Mesendoderm (in vitro differentiated cells): ENCODE results near the gene ZBTB7C.

Experiments
- DNase-seq: peaks from one replicate; pipeline ENCODE4 v3.0.0; 2013
- H2AK5ac ChIP-seq: 2 replicates; pipeline ENCODE4 v1.6.1; 2013; ENCODE audit warnings: low read length, inconsistent platforms
- H2BK120ac ChIP-seq: 2 replicates; pipeline ENCODE4 v1.6.1; 2013; ENCODE audit warnings: low read depth, mild to moderate bottlenecking, low read length, moderate library complexity, mixed read lengths
- H2BK15ac ChIP-seq: replicated peaks from 2 replicates; pipeline ENCODE4 v1.6.1; 2013; ENCODE audit warnings: low read depth, mild to moderate bottlenecking, moderate library complexity
- H2BK5ac ChIP-seq: 2 replicates; pipeline ENCODE4 v1.6.1; 2013; ENCODE audit warnings: low read length, inconsistent platforms
- H3K18ac ChIP-seq: 2 replicates; pipeline ENCODE4 v1.6.1; 2013; ENCODE audit warnings: mild to moderate bottlenecking, low read length, mixed read lengths
- H3K23ac ChIP-seq: one replicate; pipeline ENCODE4 v1.6.1; 2013; ENCODE audit warnings: low read length
- H3K27ac ChIP-seq: 2 replicates; pipeline ENCODE4 v1.5.1; 2013; ENCODE audit warnings: low read depth, mild to moderate bottlenecking, inconsistent platforms, low read length, moderate library complexity
- H3K27me3 ChIP-seq: 2 replicates; pipeline ENCODE4 v1.6.1; 2013; ENCODE audit warnings: low read length, control low read depth, mild to moderate bottlenecking, inconsistent platforms; ENCODE audit not compliant: insufficient read depth, poor library complexity
- H3K36me3 ChIP-seq: 2 replicates; pipeline ENCODE4 v1.6.1; 2013; ENCODE audit warnings: low read length, inconsistent platforms; ENCODE audit not compliant: control insufficient read depth, insufficient read depth
- H3K4ac ChIP-seq: one replicate; pipeline ENCODE4 v1.6.1; 2013; ENCODE audit warnings: low read depth, mild to moderate bottlenecking, low read length, moderate library complexity
- H3K4me1 ChIP-seq: 2 replicates; pipeline ENCODE4 v1.6.1; 2013; ENCODE audit warnings: low read depth, low read length, inconsistent platforms; ENCODE audit not compliant: control insufficient read depth
- H3K4me2 ChIP-seq: 2 replicates; pipeline ENCODE4 v1.6.1; 2013; ENCODE audit warnings: low read length
- H3K4me3 ChIP-seq: 2 replicates; pipeline ENCODE4 v1.5.1; 2013; ENCODE audit warnings: mild to moderate bottlenecking, low read length
- H3K56ac ChIP-seq: one replicate; pipeline ENCODE4 v1.6.1; 2013; ENCODE audit warnings: low read length
- H3K79me1 ChIP-seq: 2 replicates; pipeline ENCODE4 v1.6.1; 2013; ENCODE audit warnings: low read length, inconsistent platforms
- H3K79me2 ChIP-seq: 2 replicates; pipeline ENCODE4 v1.6.1; 2013; ENCODE audit warnings: mild to moderate bottlenecking, low read length; ENCODE audit not compliant: control insufficient read depth, insufficient read depth
- H3K9ac ChIP-seq: 2 replicates; pipeline ENCODE4 v1.6.1; 2013; ENCODE audit warnings: low read length, inconsistent platforms
- H4K5ac ChIP-seq: one replicate; pipeline ENCODE4 v1.6.1; 2013; ENCODE audit warnings: low read length
- H4K8ac ChIP-seq: one replicate; pipeline ENCODE4 v1.6.1; 2013; ENCODE audit warnings: low read depth, mild to moderate bottlenecking, control low read depth, low read length, moderate library complexity
- WGBS: extraction: QIAGEN DNeasy Blood & Tissue Kit; methylation state at CpG from one replicate; pipeline ENCODE4 v1.1.7; 2013; ENCODE audit warnings: low lambda C conversion rate, missing lambda C conversion rate; ENCODE audit not compliant: insufficient coverage; ENCODE audit errors: extremely low coverage; 5-methylcytosine and 5-hydroxymethylcytosine counted together

Gene ZBTB7C

GRCh38 chr18:48192542-48192941 is 216.6 kb downstream of the ZBTB7C start:
- no peak overlapping the region for H2BK120ac ChIP-seq
- no peak overlapping the region for H3K4me3 ChIP-seq
- H3K36me3 ChIP-seq = no peaks in the 10 kb centered on the region
- H3K23ac ChIP-seq = no peak overlapping the region
- no peak overlapping the region for H3K56ac ChIP-seq
- H3K9ac ChIP-seq = no peak overlapping the region
- H3K27ac ChIP-seq = no peak overlapping the region
- no peaks in the 10 kb centered on the region for H3K27me3 ChIP-seq
- H3K4me2 ChIP-seq = no peak overlapping the region
- H3K4me1 ChIP-seq = no peaks in the 10 kb centered on the region
- H3K18ac ChIP-seq = no peak overlapping the region
- no peaks in the 10 kb centered on the region for H3K79me1 ChIP-seq
- no peak overlapping the region for H4K8ac ChIP-seq
- H4K5ac ChIP-seq = no peak overlapping the region
- no peak for DNase-seq
- no peak overlapping the region for H2BK15ac ChIP-seq
- WGBS = no CpG with 5 or more reads among the region's 8 CpGs
- no peak overlapping the region for H2BK5ac ChIP-seq
- no peak overlapping the region for H3K4ac ChIP-seq
- no peaks in the 10 kb centered on the region for H3K79me2 ChIP-seq
- H2AK5ac ChIP-seq = no peak overlapping the region

DNA sequence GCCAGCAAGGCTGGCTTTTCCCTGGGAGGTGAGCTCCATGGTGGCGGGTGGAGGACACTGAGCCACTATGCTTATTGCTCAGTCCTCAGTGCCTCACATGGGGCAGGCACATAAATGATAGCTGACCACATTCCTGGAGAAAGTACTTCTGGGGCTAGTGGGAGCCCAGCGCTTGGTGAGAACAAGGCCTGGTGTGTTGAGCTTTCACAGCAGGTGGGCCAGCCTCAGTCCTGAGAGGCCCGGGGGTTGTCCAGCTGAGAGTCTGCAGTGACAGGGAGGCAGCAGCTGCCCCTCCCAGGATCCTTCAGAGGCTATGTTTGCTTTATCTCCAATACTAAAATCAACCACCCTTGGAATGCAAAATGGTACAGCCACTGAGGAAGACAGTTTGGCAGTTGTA is 217.7 kb downstream of the ZBTB7C start:
- Histone ChIP-seq H3K79me1 (no peaks in the 10 kb centered on the region), H3K4me1 (no peaks in the 10 kb centered on the region), H3K36me3 (no peaks in the 10 kb centered on the region), H3K27ac (no peak overlapping the region), H3K56ac (no peak overlapping the region), H3K4me2 (no peak overlapping the region), H4K8ac (no peak overlapping the region), H3K4ac (no peak overlapping the region), H4K5ac (no peak overlapping the region), H2AK5ac (no peak overlapping the region), H3K4me3 (no peak overlapping the region), H3K18ac (no peak overlapping the region), H3K23ac (no peak overlapping the region), H3K27me3 (no peaks in the 10 kb centered on the region), H3K9ac (no peak overlapping the region), H2BK5ac (no peak overlapping the region), H2BK15ac (no peak overlapping the region), H3K79me2 (no peaks in the 10 kb centered on the region), H2BK120ac (no peak overlapping the region)
- peak; percentile 20 for DNase-seq
- no CpG with 5 or more reads among the region's 3 CpGs for WGBS

- no peak overlapping the region for H4K8ac ChIP-seq
- H2BK5ac ChIP-seq = no peak overlapping the region
- H2AK5ac ChIP-seq = no peak overlapping the region
- H3K36me3 ChIP-seq = no peaks in the 10 kb centered on the region
- no peak overlapping the region for H3K4me3 ChIP-seq
- H2BK15ac ChIP-seq = no peak overlapping the region
- H4K5ac ChIP-seq = no peak overlapping the region
- peak; percentile 5 for DNase-seq
- no peaks in the 10 kb centered on the region for H3K79me2 ChIP-seq
- WGBS = no CpG with 5 or more reads among the region's 7 CpGs
- no peak overlapping the region for H2BK120ac ChIP-seq
- no peaks in the 10 kb centered on the region for H3K4me1 ChIP-seq
- no peaks in the 10 kb centered on the region for H3K79me1 ChIP-seq
- H3K27ac ChIP-seq = no peak overlapping the region
- H3K9ac ChIP-seq = no peak overlapping the region
- no peaks in the 10 kb centered on the region for H3K27me3 ChIP-seq
- no peak overlapping the region for H3K56ac ChIP-seq
- no peak overlapping the region for H3K23ac ChIP-seq
- H3K18ac ChIP-seq = no peak overlapping the region
- H3K4me2 ChIP-seq = no peak overlapping the region
- H3K4ac ChIP-seq = no peak overlapping the region
These were observed 218.2 kb downstream of the ZBTB7C start for GRCh38 chr18:48190994-48191393.

DNA sequence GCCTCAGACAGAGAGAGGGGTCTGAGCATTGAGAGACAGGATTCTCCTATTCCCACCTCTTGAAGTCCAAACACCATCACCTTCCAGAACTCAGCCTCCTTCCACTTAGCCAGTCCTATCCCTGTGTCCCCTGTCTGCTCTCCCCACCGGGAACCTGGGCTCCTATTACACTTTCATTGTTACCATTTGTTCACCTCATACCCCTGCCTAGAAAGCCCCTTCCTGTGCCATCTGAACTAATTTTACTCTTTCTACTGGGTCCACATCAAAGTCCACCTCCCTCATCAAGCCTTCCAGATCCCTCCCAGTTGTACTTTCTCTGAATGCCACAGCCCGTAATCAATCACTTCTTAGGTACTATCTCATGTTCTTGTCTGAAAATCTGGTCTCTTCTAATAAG is 220.6 kb downstream of the ZBTB7C start:
- no peak overlapping the region for H2AK5ac ChIP-seq
- WGBS = no CpG with 5 or more reads among the region's 2 CpGs
- H3K27ac ChIP-seq = no peak overlapping the region
- H3K79me2 ChIP-seq = no peaks in the 10 kb centered on the region
- H3K23ac ChIP-seq = no peak overlapping the region
- no peak overlapping the region for H2BK120ac ChIP-seq
- H3K4ac ChIP-seq = no peak overlapping the region
- no peak overlapping the region for H3K4me2 ChIP-seq
- no peaks in the 10 kb centered on the region for H3K36me3 ChIP-seq
- H3K9ac ChIP-seq = no peak overlapping the region
- no peak overlapping the region for H2BK5ac ChIP-seq
- H3K79me1 ChIP-seq = no peaks in the 10 kb centered on the region
- no peak overlapping the region for H3K56ac ChIP-seq
- no peak overlapping the region for H3K4me3 ChIP-seq
- no peaks in the 10 kb centered on the region for H3K27me3 ChIP-seq
- DNase-seq = no peak
- no peak overlapping the region for H2BK15ac ChIP-seq
- H4K8ac ChIP-seq = no peak overlapping the region
- H3K4me1 ChIP-seq = no peaks in the 10 kb centered on the region
- no peak overlapping the region for H3K18ac ChIP-seq
- H4K5ac ChIP-seq = no peak overlapping the region

DNA sequence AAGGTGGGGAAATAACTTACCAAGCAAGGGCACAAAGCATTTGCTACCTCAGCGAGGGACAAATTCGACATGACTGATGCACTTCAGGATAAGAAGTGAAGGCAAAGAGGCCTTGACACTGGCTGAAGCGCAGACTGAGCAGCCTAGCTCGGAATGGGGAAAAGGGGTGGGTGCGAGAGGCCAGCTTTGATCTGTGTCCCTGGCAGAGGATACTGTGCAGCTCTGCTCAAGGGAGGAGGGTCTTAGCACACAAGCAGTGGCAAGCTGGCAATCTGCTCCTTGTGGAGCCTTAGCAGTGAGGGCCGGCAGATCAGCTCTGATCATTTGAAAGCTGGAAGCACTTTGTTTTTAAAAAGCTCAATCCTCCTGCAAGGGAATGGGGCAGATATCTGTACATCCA is 222.3 kb downstream of the ZBTB7C start:
- H3K27me3 ChIP-seq = no peaks in the 10 kb centered on the region
- no CpG with 5 or more reads among the region's 6 CpGs for WGBS
- H3K36me3 ChIP-seq = no peaks in the 10 kb centered on the region
- H3K23ac ChIP-seq = no peak overlapping the region
- no peak overlapping the region for H4K5ac ChIP-seq
- H2BK15ac ChIP-seq = no peak overlapping the region
- no peak overlapping the region for H3K4me2 ChIP-seq
- H3K79me1 ChIP-seq = no peaks in the 10 kb centered on the region
- DNase-seq = no peak
- H2AK5ac ChIP-seq = no peak overlapping the region
- no peak overlapping the region for H3K18ac ChIP-seq
- no peak overlapping the region for H3K4me3 ChIP-seq
- H3K4me1 ChIP-seq = no peaks in the 10 kb centered on the region
- H2BK5ac ChIP-seq = no peak overlapping the region
- no peak overlapping the region for H3K56ac ChIP-seq
- no peak overlapping the region for H2BK120ac ChIP-seq
- H3K4ac ChIP-seq = no peak overlapping the region
- no peaks in the 10 kb centered on the region for H3K79me2 ChIP-seq
- no peak overlapping the region for H3K9ac ChIP-seq
- no peak overlapping the region for H3K27ac ChIP-seq
- no peak overlapping the region for H4K8ac ChIP-seq

DNA sequence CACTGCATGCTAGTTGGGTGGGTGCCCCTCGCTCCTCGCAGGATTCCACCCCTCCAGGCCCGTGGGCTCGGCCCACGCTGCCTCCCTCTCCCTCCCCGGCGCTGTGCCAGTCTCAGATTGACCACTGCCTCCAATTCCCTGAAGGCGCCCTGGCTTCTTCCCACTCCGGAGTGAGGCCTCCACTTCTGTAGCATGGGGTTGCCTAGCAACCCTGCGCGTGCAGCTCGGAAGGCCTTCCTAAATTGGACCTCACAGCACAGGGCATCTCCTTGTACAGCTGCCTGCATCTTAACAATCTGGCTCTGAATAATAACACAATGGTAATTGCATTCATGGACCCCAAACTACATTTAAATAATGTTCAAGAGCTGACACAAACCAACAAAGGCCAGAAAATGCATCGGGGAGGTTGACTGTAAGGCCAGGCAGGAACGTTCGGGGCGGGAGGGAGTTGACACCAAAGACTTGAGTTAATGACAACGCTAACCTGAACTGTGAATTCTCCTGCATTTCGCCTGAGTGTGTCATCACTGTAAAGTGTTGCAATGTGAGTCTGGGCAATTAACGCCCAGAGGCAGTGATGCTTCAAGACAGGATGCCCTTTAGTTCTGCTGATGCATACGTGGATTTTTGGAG is 222.9 kb downstream of the ZBTB7C start:
- Histone ChIP-seq H3K18ac (no peak overlapping the region), H4K5ac (no peak overlapping the region), H2AK5ac (no peak overlapping the region), H2BK15ac (no peak overlapping the region), H2BK5ac (no peak overlapping the region), H3K56ac (no peak overlapping the region), H3K4me1 (no peaks in the 10 kb centered on the region), H3K4ac (no peak overlapping the region), H3K9ac (no peak overlapping the region), H3K79me2 (no peaks in the 10 kb centered on the region), H3K23ac (no peak overlapping the region), H3K4me3 (no peak overlapping the region), H4K8ac (no peak overlapping the region), H3K27me3 (no peaks in the 10 kb centered on the region), H2BK120ac (no peak overlapping the region), H3K27ac (no peak overlapping the region), H3K79me1 (no peaks in the 10 kb centered on the region), H3K36me3 (no peaks in the 10 kb centered on the region), H3K4me2 (no peak overlapping the region)
- no CpG with 5 or more reads among the region's 20 CpGs for WGBS
- DNase-seq = peak; percentile 73
